HuH-7.5 (cell line): Measurements from ENCODE around the gene DOCK4.

Source experiments
- DNase-seq: peaks from one replicate; pipeline ENCODE4 v3.0.0; 2011; ENCODE audit warnings: low spot score

DOCK4 gene

GRCh38 chr7:111893190-111893589 is 313.0 kb downstream of the DOCK4 start:
- no peak for DNase-seq

GRCh38 chr7:111892588-111892987 is 313.6 kb downstream of the DOCK4 start:
- DNase-seq = no peak

- DNase-seq = no peak
These were observed 318.5 kb downstream of the DOCK4 start for GRCh38 chr7:111887734-111888133.

- DNase-seq = no peak
These were observed 320.0 kb downstream of the DOCK4 start for GRCh38 chr7:111886233-111886632.

GRCh38 chr7:111883241-111883640 is 323.0 kb downstream of the DOCK4 start:
- no peak for DNase-seq

GRCh38 chr7:111878785-111879184 is 327.4 kb downstream of the DOCK4 start:
- DNase-seq = no peak

GRCh38 chr7:111877931-111878330 is 328.3 kb downstream of the DOCK4 start:
- DNase-seq = no peak

- DNase-seq = no peak
These were observed 332.1 kb downstream of the DOCK4 start for GRCh38 chr7:111873963-111874690.

GRCh38 chr7:111873326-111873646 is 332.9 kb downstream of the DOCK4 start:
- DNase-seq = no peak

- DNase-seq = no peak
These were observed 333.5 kb downstream of the DOCK4 start for GRCh38 chr7:111872450-111873325.

GRCh38 chr7:111871283-111871682 is 334.9 kb downstream of the DOCK4 start:
- no peak for DNase-seq

GRCh38 chr7:111869280-111869679 is 336.9 kb downstream of the DOCK4 start:
- no peak for DNase-seq

GRCh38 chr7:111867348-111867931 is 338.8 kb downstream of the DOCK4 start:
- DNase-seq = no peak

- no peak for DNase-seq
These were observed 339.4 kb downstream of the DOCK4 start for GRCh38 chr7:111866787-111867186.

- DNase-seq = no peak
These were observed 340.8 kb downstream of the DOCK4 start for GRCh38 chr7:111865430-111865829.

- DNase-seq = no peak
These were observed 341.8 kb downstream of the DOCK4 start for GRCh38 chr7:111864291-111864976.

GRCh38 chr7:111863269-111863668 is 342.9 kb downstream of the DOCK4 start:
- DNase-seq = no peak

- no peak for DNase-seq
These were observed 346.0 kb downstream of the DOCK4 start for GRCh38 chr7:111860248-111860647.

GRCh38 chr7:111858331-111858730 is 347.9 kb downstream of the DOCK4 start:
- DNase-seq = no peak

- DNase-seq = peak; percentile 25
These were observed 350.4 kb downstream of the DOCK4 start for GRCh38 chr7:111855842-111856227.

GRCh38 chr7:111855161-111855841 is 350.9 kb downstream of the DOCK4 start:
- DNase-seq = peak; percentile 24
